ENCODE results near the gene SLC1A3.

DNA sequence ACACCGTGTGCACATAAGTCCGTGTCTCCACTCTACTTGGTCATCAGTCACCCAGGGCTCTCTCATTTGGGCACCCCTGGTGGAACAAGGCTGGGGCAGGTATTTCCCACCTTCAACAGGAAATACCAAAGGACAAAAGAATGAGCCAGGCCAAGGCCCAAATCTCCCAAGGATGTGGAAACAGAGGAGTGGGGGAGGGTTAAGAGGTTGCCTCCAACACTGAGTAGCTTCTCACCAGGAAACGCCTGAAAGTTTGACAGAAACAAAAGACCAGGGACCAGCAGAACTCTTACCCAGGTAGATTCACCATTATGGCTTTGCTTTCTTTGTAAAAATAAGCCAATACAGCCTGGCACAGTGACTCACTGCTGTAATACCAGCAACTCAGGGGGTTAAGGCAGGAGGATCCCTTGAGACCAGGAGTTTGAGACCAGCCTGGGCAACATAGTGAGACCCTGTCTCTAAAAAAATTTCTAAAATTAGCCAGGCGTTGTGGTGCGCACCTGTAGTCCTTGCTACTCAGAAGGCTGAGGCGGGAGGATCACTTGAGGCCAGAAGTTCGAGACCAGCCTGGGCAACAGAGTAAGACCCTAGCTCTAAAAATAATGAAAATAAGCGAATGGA lies 12.7 kb downstream of the SLC1A3 start:
- TF ChIP-seq CTCF (IDR thresholded peaks at IDR 0.05) = no peak
- no peak for TF ChIP-seq POLR2A (IDR thresholded peaks at IDR 0.05)
